Tibial artery (tissue), 4 donors: Measurements from ENCODE around the gene CD4.

Experiments
- DNase-seq, 2 donors: peaks; one replicate each; pipeline ENCODE4 v3.0.0-alpha.2; 2019
- H3K27ac ChIP-seq, 2 donors: fragments of 200-600 bp; sonication (generic) in 1 of 2; 1 replicate in 1 of 2; 2 replicates in 1 of 2; pipeline ENCODE4 v1.5.1; 2018 to 2019; ENCODE audit warnings: mild to moderate bottlenecking in 1 of 2
- H3K27me3 ChIP-seq, 2 donors: fragments of 200-600 bp; sonication (generic) in 1 of 2; one replicate each; pipeline versions ENCODE4 v1.5.1 to v1.6.0; 2016 to 2019
- H3K36me3 ChIP-seq, 3 donors: fragments of 200-600 bp; sonication (generic) in 2 of 3; one replicate each; pipeline ENCODE4 v1.5.1; 2016 to 2019; ENCODE audit warnings: mild to moderate bottlenecking in 2 of 3
- H3K4me1 ChIP-seq, 4 donors: fragments of 200-600 bp; sonication (generic) in 2 of 4; 1 replicate in 3 of 4; 2 replicates in 1 of 4; pipeline ENCODE4 v1.5.1; 2016 to 2019
- H3K4me3 ChIP-seq, 2 donors: fragments of 200-600 bp; sonication (generic) in 1 of 2; 1 replicate in 1 of 2; 2 replicates in 1 of 2; pipeline ENCODE4 v1.5.1; 2018 to 2019; ENCODE audit warnings: mild to moderate bottlenecking in 2 of 2
- H3K9me3 ChIP-seq, 3 donors: fragments of 200-600 bp; sonication (generic) in 1 of 3; one replicate each; pipeline ENCODE4 v1.5.1; 2016 to 2019
- CTCF ChIP-seq, 2 experiments: fragments of 200-600 bp in 1 of 2; fragments of 450-650 bp in 1 of 2; IDR thresholded peaks; one replicate each; pipeline ENCODE4 v1.5.1; 2017 to 2019; ENCODE audit warnings: antibody characterized with exemption in 2 of 2, mild to moderate bottlenecking in 1 of 2, moderate library complexity in 1 of 2
- intact Hi-C: fragments of 100-400 bp; cut with DNase I; formaldehyde crosslinking; loops from one replicate; pipeline ENCODE4 v1.15.0; 2023; ENCODE audit warnings: low total_unique reads

The CD4 gene

GRCh38 chr12:6818645-6819044 is 29.3 kb downstream of the CD4 start:
- no peak for DNase-seq
- H3K27me3 ChIP-seq, result peaks cover 0 to 63% of the 10 kb centered on the region in 2 donors
- intact Hi-C loops, result no loop called here
- H3K9me3 ChIP-seq, result no peaks in the 10 kb centered on the region
- no peaks in the 10 kb centered on the region for H3K36me3 ChIP-seq
- peaks cover 0 to 14% (median 12%) of the 10 kb centered on the region in 4 donors for H3K4me1 ChIP-seq
- no peak overlapping the region for H3K27ac ChIP-seq
- TF ChIP-seq CTCF (IDR thresholded peaks at IDR 0.05), result no peak
- H3K4me3 ChIP-seq, result no peak overlapping the region

GRCh38 chr12:6819106-6820030 is 30.0 kb downstream of the CD4 start:
- intact Hi-C loops, result no loop called here

GRCh38 chr12:6820166-6820565 is 30.8 kb downstream of the CD4 start:
- DNase-seq, result no peak
- Histone ChIP-seq H3K36me3 (no peaks in the 10 kb centered on the region), H3K9me3 (no peaks in the 10 kb centered on the region), H3K27ac (no peak overlapping the region), H3K4me1 (peaks cover 0 to 18% (median 15%) of the 10 kb centered on the region in 4 donors), H3K27me3 (peaks cover 0 to 68% of the 10 kb centered on the region in 2 donors), H3K4me3 (no peak overlapping the region)
- no peak for TF ChIP-seq CTCF (IDR thresholded peaks at IDR 0.05)
- intact Hi-C loops, result no loop called here

More at GRCh38 chr12:6819106-6820030, 30.0 kb downstream of the CD4 start:
- no peak for DNase-seq
- Histone ChIP-seq H3K4me3 (no peak overlapping the region), H3K36me3 (no peaks in the 10 kb centered on the region), H3K4me1 (peaks cover 0 to 14% (median 12%) of the 10 kb centered on the region in 4 donors), H3K9me3 (no peaks in the 10 kb centered on the region), H3K27ac (no peak overlapping the region), H3K27me3 (peaks cover 0 to 69% of the 10 kb centered on the region in 2 donors)
- no peak for TF ChIP-seq CTCF (IDR thresholded peaks at IDR 0.05)

GRCh38 chr12:6821591-6822425 is 32.5 kb downstream of the CD4 start, which contains the start of gene GPR162:
Gene GPR162 (plus strand): TSS chr12:6821821. CDS start chr12:6823899, 2,078 bp downstream.
- peaks cover 0 to 67% of the 10 kb centered on the region in 2 donors for H3K27me3 ChIP-seq
- H3K27ac ChIP-seq, result peak within 1 kb of the TSS in 1 of 2 donors; percentile 3
- no peaks in the 10 kb centered on the region for H3K36me3 ChIP-seq
- no peak for DNase-seq
- TF ChIP-seq CTCF (IDR thresholded peaks at IDR 0.05), result no peak
- intact Hi-C loops, result no loop called here
- H3K9me3 ChIP-seq, result no peaks in the 10 kb centered on the region
- H3K4me3 ChIP-seq, result peak within 1 kb of the TSS; percentile 43 to 53
- H3K4me1 ChIP-seq, result peaks cover 0 to 27% (median 22%) of the 10 kb centered on the region in 4 donors

- no peaks in the 10 kb centered on the region for H3K9me3 ChIP-seq
- H3K36me3 ChIP-seq, result no peaks in the 10 kb centered on the region
- no peak for TF ChIP-seq CTCF (IDR thresholded peaks at IDR 0.05)
- H3K4me3 ChIP-seq, result no peak overlapping the region
- intact Hi-C loops, result no loop called here
- DNase-seq, result no peak
- peaks cover 0 to 34% (median 29%) of the 10 kb centered on the region in 4 donors for H3K4me1 ChIP-seq
- H3K27me3 ChIP-seq, result peaks cover 0 to 65% of the 10 kb centered on the region in 2 donors
- no peak overlapping the region for H3K27ac ChIP-seq
Observed at GRCh38 chr12:6822426-6823135, 33.3 kb downstream of the CD4 start.
